GM18868 (cell line): ENCODE results near the gene DLST.

Experiments used
- ATAC-seq: cut with Tn5 transposase; IDR thresholded peaks from one replicate; pipeline ENCODE4 v1.9.1; 2021; ENCODE audit warnings: mild to moderate bottlenecking, moderate library complexity; ENCODE audit not compliant: unreplicated experiment

The DLST gene

GRCh38 chr14:74881431-74882102, at the start of gene DLST:
DLST (plus strand) TSS chr14:74881916; CDS start chr14:74881954, 38 bp downstream.
- ATAC-seq, result peak; percentile 94

- ATAC-seq, result no peak
Measured at GRCh38 chr14:74832849-74833248, 48.9 kb upstream of the DLST start.

- no peak for ATAC-seq
Measured at GRCh38 chr14:74834692-74835392, 46.9 kb upstream of the DLST start.

- ATAC-seq, result no peak
Measured at GRCh38 chr14:74835645-74836250, 46.0 kb upstream of the DLST start.

- no peak for ATAC-seq
Measured at GRCh38 chr14:74836251-74836960, 45.3 kb upstream of the DLST start.

- no peak for ATAC-seq
Measured at GRCh38 chr14:74838166-74838565, 43.5 kb upstream of the DLST start.

- peak; percentile 55 for ATAC-seq
Measured at GRCh38 chr14:74840603-74841030, 41.1 kb upstream of the DLST start.

GRCh38 chr14:74841230-74842207, 40.2 kb upstream of the DLST start:
- peak; percentile 73 for ATAC-seq

GRCh38 chr14:74843653-74844052, 38.1 kb upstream of the DLST start:
- ATAC-seq, result no peak

GRCh38 chr14:74846168-74846567, 35.5 kb upstream of the DLST start:
- no peak for ATAC-seq

- ATAC-seq, result no peak
Measured at GRCh38 chr14:74846968-74847665, 34.6 kb upstream of the DLST start.

- ATAC-seq, result no peak
Measured at GRCh38 chr14:74848768-74849167, 32.9 kb upstream of the DLST start.

GRCh38 chr14:74852922-74853530, 28.7 kb upstream of the DLST start:
- no peak for ATAC-seq

- no peak for ATAC-seq
Measured at GRCh38 chr14:74853581-74853980, 28.1 kb upstream of the DLST start.

GRCh38 chr14:74855021-74855420, 26.7 kb upstream of the DLST start:
- ATAC-seq, result no peak

- no peak for ATAC-seq
Measured at GRCh38 chr14:74855945-74856344, 25.8 kb upstream of the DLST start.

GRCh38 chr14:74856366-74856765, 25.4 kb upstream of the DLST start:
- ATAC-seq, result no peak

- ATAC-seq, result no peak
Measured at GRCh38 chr14:74858022-74858421, 23.7 kb upstream of the DLST start.
